H1 (cell line): Measurements from ENCODE around the gene HSD11B1L. TPM values are rescaled to one million over a fixed set of nuclear protein-coding genes. Genes with fewer than 3 reads are reported as not detected.
"Not testable (repeated sequence)": the region's sequence is repeated elsewhere in the genome, so short reads cannot be mapped to it uniquely, and the experiment has no call there.

Experiments used
- CTCF ChIA-PET: fragments of 300-600 bp; sonication (Branson Sonifier 250); formaldehyde crosslinking; loops from one replicate; lab custom pipeline; 2021; ENCODE audit not compliant: partially characterized antibody; lab: Charles Lee
- POLR2A ChIA-PET: fragments of 300-600 bp; sonication (Branson Sonifier 250); formaldehyde crosslinking; loops from one replicate; lab custom pipeline; 2021; ENCODE audit warnings: inconsistent platforms; ENCODE audit not compliant: partially characterized antibody; lab: Charles Lee
- DNase-seq, 2 experiments: peaks; one replicate each; pipeline versions ENCODE4 v3.0.0 to v3.0.0-alpha.2; 2010 to 2022; ENCODE audit warnings: low spot score in 2 of 2, low read depth in 1 of 2, mixed read lengths in 1 of 2
- FAIRE-seq: peaks from 2 replicates; lab custom pipeline; 2011; peaks lifted over from hg19 to GRCh38; lab: Jason Lieb, UNC
- H2AFZ ChIP-seq: 2 replicates; pipeline ENCODE4 v1.8.1; 2012; ENCODE audit warnings: low read length, inconsistent platforms
- H2AK5ac ChIP-seq: 2 replicates; pipeline ENCODE4 v1.6.1; 2013; ENCODE audit warnings: low read depth, low read length
- H2BK120ac ChIP-seq: replicated peaks from 2 replicates; pipeline ENCODE3; 2013; ENCODE audit warnings: low read depth, low read length, inconsistent platforms
- H2BK12ac ChIP-seq: 2 replicates; pipeline ENCODE4 v1.6.1; 2013; ENCODE audit warnings: low read depth, low read length
- H2BK15ac ChIP-seq: 2 replicates; pipeline ENCODE4 v1.6.1; 2013; ENCODE audit warnings: low read length
- H2BK20ac ChIP-seq: 2 replicates; pipeline ENCODE4 v1.6.1; 2013; ENCODE audit warnings: low read length
- H2BK5ac ChIP-seq: 2 replicates; pipeline ENCODE4 v1.6.1; 2013; ENCODE audit warnings: low read depth, low read length
- H3K14ac ChIP-seq: 2 replicates; pipeline ENCODE4 v1.6.1; 2013; ENCODE audit warnings: inconsistent platforms; ENCODE audit not compliant: insufficient read length
- H3K18ac ChIP-seq: 2 replicates; pipeline ENCODE4 v1.6.1; 2013; ENCODE audit warnings: low read length; ENCODE audit errors: extremely low read depth
- H3K23ac ChIP-seq: 2 replicates; pipeline ENCODE4 v1.6.1; 2013; ENCODE audit warnings: inconsistent platforms; ENCODE audit not compliant: insufficient read length
- H3K23me2 ChIP-seq: 2 replicates; pipeline ENCODE4 v1.6.1; 2013; ENCODE audit warnings: low read depth, low read length
- H3K27ac ChIP-seq: 2 replicates; pipeline ENCODE4 v1.6.1; 2011; ENCODE audit warnings: low read depth, low read length, inconsistent platforms
- H3K27me3 ChIP-seq, 4 experiments: replicated peaks in 1 of 4; 1 replicate in 1 of 4; 2 replicates in 3 of 4; pipeline versions ENCODE4 v1.6.1 to v1.8.1; 2011 to 2013; ENCODE audit warnings: low read length in 3 of 4, mild to moderate bottlenecking in 3 of 4, inconsistent platforms in 2 of 4, mixed read lengths in 2 of 4, moderate library complexity in 1 of 4; ENCODE audit not compliant: control insufficient read depth in 3 of 4, insufficient read depth in 3 of 4; ENCODE audit errors: extremely low read depth in 1 of 4
- H3K36me3 ChIP-seq, 4 experiments: 2 replicates each; pipeline versions ENCODE4 v1.6.1 to v1.8.1; 2011 to 2013; ENCODE audit warnings: mild to moderate bottlenecking in 4 of 4, low read length in 3 of 4, moderate library complexity in 2 of 4, control low read depth in 1 of 4, inconsistent platforms in 1 of 4; ENCODE audit not compliant: insufficient read depth in 4 of 4, control insufficient read depth in 2 of 4
- H3K4ac ChIP-seq: replicated peaks from 2 replicates; pipeline ENCODE3; 2013; ENCODE audit warnings: low read length, low read depth, mixed read lengths, inconsistent platforms; ENCODE audit not compliant: insufficient read length
- H3K4me1 ChIP-seq, 4 experiments: replicated peaks in 1 of 4; 1 replicate in 1 of 4; 2 replicates in 3 of 4; pipeline versions ENCODE4 v1.6.1 to v1.8.1; 2011 to 2013; ENCODE audit warnings: low read length in 3 of 4, inconsistent platforms in 2 of 4, mixed read lengths in 1 of 4; ENCODE audit not compliant: insufficient read depth in 4 of 4, control insufficient read depth in 3 of 4
- H3K4me2 ChIP-seq, 2 experiments: 2 replicates each; pipeline versions ENCODE4 v1.6.1 to v1.8.1; 2011 to 2013; ENCODE audit warnings: low read depth in 2 of 2, low read length in 2 of 2, control low read depth in 1 of 2, inconsistent platforms in 1 of 2, mild to moderate bottlenecking in 1 of 2; ENCODE audit not compliant: insufficient read depth in 1 of 2
- H3K4me3 ChIP-seq, 4 experiments: fragments of 200-600, 300-600 bp in 1 of 4; sonication (generic), shearing (Covaris generic), sonication (Bioruptor Twin) in 1 of 4; 2 replicates each; pipeline versions ENCODE4 v1.5.1 to v1.8.1; 2011 to 2016; ENCODE audit warnings: low read length in 4 of 4, low read depth in 3 of 4, control low read depth in 2 of 4, inconsistent platforms in 2 of 4, mild to moderate bottlenecking in 2 of 4, mixed read lengths in 1 of 4, moderate library complexity in 1 of 4; ENCODE audit not compliant: insufficient read depth in 2 of 4; ENCODE audit errors: extremely low read depth in 1 of 4
- H3K56ac ChIP-seq: replicated peaks from 2 replicates; pipeline ENCODE3; 2013; ENCODE audit warnings: low read depth, mild to moderate bottlenecking, mixed read lengths, low read length, inconsistent platforms; ENCODE audit not compliant: insufficient read length
- H3K79me1 ChIP-seq: 2 replicates; pipeline ENCODE4 v1.6.1; 2013; ENCODE audit warnings: low read depth, low read length, control low read depth
- H3K79me2 ChIP-seq, 2 experiments: 2 replicates each; pipeline versions ENCODE4 v1.6.1 to v1.8.1; 2012 to 2013; ENCODE audit warnings: low read length in 2 of 2, mild to moderate bottlenecking in 2 of 2, inconsistent platforms in 1 of 2; ENCODE audit not compliant: insufficient read depth in 2 of 2, control insufficient read depth in 1 of 2
- H3K9ac ChIP-seq, 4 experiments: replicated peaks in 1 of 4; 1 replicate in 1 of 4; 2 replicates in 3 of 4; pipeline versions ENCODE4 v1.6.1 to v1.8.1; 2011 to 2013; ENCODE audit warnings: low read depth in 3 of 4, low read length in 3 of 4, control low read depth in 2 of 4, mild to moderate bottlenecking in 2 of 4, moderate library complexity in 2 of 4, inconsistent platforms in 1 of 4; ENCODE audit errors: extremely low read depth in 1 of 4
- H3K9me3 ChIP-seq, 2 experiments: 2 replicates each; pipeline versions ENCODE4 v1.6.1 to v1.8.1; 2012 to 2013; ENCODE audit warnings: mild to moderate bottlenecking in 2 of 2, moderate library complexity in 2 of 2, control low read depth in 1 of 2, inconsistent platforms in 1 of 2, low read depth in 1 of 2, low read length in 1 of 2, mixed read lengths in 1 of 2; ENCODE audit not compliant: insufficient read depth in 2 of 2
- H4K20me1 ChIP-seq, 2 experiments: replicated peaks in 1 of 2; 2 replicates each; pipeline versions ENCODE3 to v1.8.1; 2011 to 2013; ENCODE audit warnings: inconsistent platforms in 2 of 2, low read length in 2 of 2, mild to moderate bottlenecking in 1 of 2; ENCODE audit not compliant: insufficient read depth in 2 of 2, control insufficient read depth in 1 of 2
- H4K5ac ChIP-seq: 2 replicates; pipeline ENCODE4 v1.6.1; 2013; ENCODE audit warnings: low read length, low read depth, mixed read lengths, inconsistent platforms; ENCODE audit not compliant: insufficient read length
- H4K8ac ChIP-seq: 2 replicates; pipeline ENCODE4 v1.8.0; 2013; ENCODE audit warnings: mild to moderate bottlenecking, moderate library complexity, low read length, inconsistent platforms; ENCODE audit not compliant: insufficient read depth; ENCODE audit errors: extremely low read depth
- H4K91ac ChIP-seq: replicated peaks from 2 replicates; pipeline ENCODE3; 2013; ENCODE audit warnings: low read length, mixed read lengths, inconsistent platforms; ENCODE audit not compliant: insufficient read length
- WGBS, 2 experiments: shearing (Covaris generic) in 1 of 2; methylation state at CpG; one replicate each; pipeline versions ENCODE4 v1.1.6 to v1.1.7; 2013 to 2015; ENCODE audit warnings: low lambda C conversion rate in 2 of 2, mixed read lengths in 2 of 2, inconsistent platforms in 1 of 2, low coverage in 1 of 2, missing lambda C conversion rate in 1 of 2; ENCODE audit not compliant: insufficient replicate concordance in 2 of 2, insufficient coverage in 1 of 2, insufficient read length in 1 of 2; ENCODE audit errors: extremely low coverage in 1 of 2, missing lambda C conversion rate in 1 of 2; 5-methylcytosine and 5-hydroxymethylcytosine counted together
- polyA plus RNA-seq, 7 experiments: library from polyadenylated mRNA; depleted of rRNA in 3 of 7; stranded (reverse) in 5 of 7; unstranded in 2 of 7; fragments of >200 nt in 5 of 7; fragments of 200-250 nt in 2 of 7; gene quantifications; 1 replicate in 5 of 7; 2 replicates in 1 of 7; 4 replicates in 1 of 7; pipeline versions ENCODE4 v1.2.1 to v1.2.3, GENCODE V29; 2011 to 2013; ENCODE audit warnings: missing spikeins in 2 of 7, mixed read lengths in 2 of 7
- total RNA-seq: library from RNA; stranded (reverse); fragmentation: NEBNext Ultra II Directional; extraction: Animal tissue kit (Norgen Biotek cat#: 25700); gene quantifications from 2 replicates; pipeline ENCODE4 v1.2.1, GENCODE V29; 2021

The HSD11B1L gene
- total and polyA plus RNA-seq, 2 of the 8 experiments (the other 6 are each of a cell fraction or from before 2014, with no cell fraction given), result 8.2 to 20.6 TPM

DNA sequence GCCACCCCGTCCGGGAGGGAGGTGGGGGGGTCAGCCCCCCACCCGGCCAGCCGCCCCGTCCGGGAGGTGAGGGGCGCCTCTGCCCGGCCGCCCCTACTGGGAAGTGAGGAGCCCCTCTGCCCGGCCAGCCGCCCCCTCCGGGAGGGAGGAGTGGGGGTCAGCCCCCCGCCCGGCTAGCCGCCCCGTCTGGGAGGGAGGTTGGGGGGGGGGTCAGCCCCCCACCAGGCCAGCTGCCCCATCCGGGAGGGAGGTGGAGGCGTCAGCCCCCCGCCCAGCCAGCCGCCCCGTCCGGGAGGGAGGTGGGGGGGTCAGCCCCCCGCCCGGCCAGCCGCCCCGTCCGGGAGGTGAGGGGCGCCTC is 21.2 kb downstream of the HSD11B1L start:
- H2BK120ac ChIP-seq, H2BK20ac ChIP-seq, H2AK5ac ChIP-seq, H2AFZ ChIP-seq, H3K18ac ChIP-seq, H3K23me2 ChIP-seq, H3K27ac ChIP-seq, H2BK15ac ChIP-seq, H3K56ac ChIP-seq, H3K27me3 ChIP-seq, H3K14ac ChIP-seq, H3K79me2 ChIP-seq, H4K8ac ChIP-seq, H3K4me1 ChIP-seq, FAIRE-seq, H3K79me1 ChIP-seq, H2BK5ac ChIP-seq, H3K9ac ChIP-seq, H3K23ac ChIP-seq, H3K9me3 ChIP-seq, DNase-seq, CTCF ChIA-PET, H3K4me2 ChIP-seq, H3K4me3 ChIP-seq, H4K5ac ChIP-seq, H3K4ac ChIP-seq, H2BK12ac ChIP-seq, H4K91ac ChIP-seq: not testable (repeated sequence)
- Histone ChIP-seq H4K20me1 (peaks cover 6 to 12% of the 10 kb centered on the region in 2 experiments), H3K36me3 (peaks cover 42 to 77% (median 65%) of the 10 kb centered on the region in 4 experiments)
- POLR2A ChIA-PET, result interaction anchor here (22.4 kb wide), 1 partner anchor 9 kb away, joined by 620 read pairs; the partner anchor contains the start of gene RPL36
- no CpG with 5 or more reads among the region's 28 CpGs for WGBS, 2 experiments
